H1 (cell line): Measurements from ENCODE around the gene UNC50. TPM values are rescaled to one million over a fixed set of nuclear protein-coding genes. Genes with fewer than 3 reads are reported as not detected.

Experiments
- CBX8 ChIP-seq: fragments of 300-800, 300-1000 bp; sonication (generic); IDR thresholded peaks from 2 replicates; pipeline ENCODE4 v1.7.1; 2016; ENCODE audit warnings: low read depth, low read length, borderline replicate concordance
- CHD7 ChIP-seq: fragments of 300-600 bp; sonication (generic); IDR thresholded peaks from 2 replicates; pipeline ENCODE4 v1.7.1; 2012; ENCODE audit warnings: low read length, moderate library complexity, mild to moderate bottlenecking, inconsistent platforms; ENCODE audit not compliant: insufficient replicate concordance
- HDAC2 ChIP-seq, 2 experiments: fragments of 300-600 bp in 1 of 2; sonication (generic) in 1 of 2; IDR thresholded peaks; 2 replicates each; pipeline ENCODE4 v1.6.1; 2011 to 2012; ENCODE audit warnings: low read depth in 2 of 2, low read length in 2 of 2, mild to moderate bottlenecking in 2 of 2, moderate library complexity in 2 of 2, borderline replicate concordance in 1 of 2, inconsistent platforms in 1 of 2
- JUND ChIP-seq: IDR thresholded peaks from 2 replicates; pipeline ENCODE4 v1.6.1; 2011; ENCODE audit warnings: mild to moderate bottlenecking, improper control_type of control experiment, low read length
- MAFK ChIP-seq: IDR thresholded peaks from 2 replicates; pipeline ENCODE4 v1.6.1; 2012; ENCODE audit warnings: low read depth, mild to moderate bottlenecking, improper control_type of control experiment, low read length
- MAX ChIP-seq: IDR thresholded peaks from 2 replicates; pipeline ENCODE4 v1.6.1; 2012; ENCODE audit warnings: inconsistent platforms
- PHF8 ChIP-seq: fragments of 200-600 bp; sonication (generic); conservative IDR thresholded peaks from 2 replicates; pipeline ENCODE4 v1.7.1; 2012; ENCODE audit warnings: low read depth, mild to moderate bottlenecking, inconsistent platforms, low read length, moderate library complexity
- POLR2AphosphoS5 ChIP-seq: IDR thresholded peaks from 2 replicates; pipeline ENCODE4 v1.6.1; 2011; ENCODE audit warnings: low read depth, low read length
- SIX5 ChIP-seq: IDR thresholded peaks from 2 replicates; pipeline ENCODE4 v1.6.1; 2011; ENCODE audit warnings: mild to moderate bottlenecking, low read depth, low read length
- SP2 ChIP-seq: IDR thresholded peaks from 2 replicates; pipeline ENCODE4 v1.6.1; 2012; ENCODE audit warnings: mild to moderate bottlenecking, low read length, inconsistent platforms
- SP4 ChIP-seq: IDR thresholded peaks from 2 replicates; pipeline ENCODE4 v1.6.1; 2012; ENCODE audit warnings: low read length, inconsistent platforms
- TBP ChIP-seq: IDR thresholded peaks from 2 replicates; pipeline ENCODE4 v1.6.1; 2011; ENCODE audit warnings: low read depth, low read length, improper control_type of control experiment
- polyA plus RNA-seq, 7 experiments: library from polyadenylated mRNA; depleted of rRNA in 3 of 7; stranded (reverse) in 5 of 7; unstranded in 2 of 7; fragments of >200 nt in 5 of 7; fragments of 200-250 nt in 2 of 7; gene quantifications; 1 replicate in 5 of 7; 2 replicates in 1 of 7; 4 replicates in 1 of 7; pipeline versions ENCODE4 v1.2.1 to v1.2.3, GENCODE V29; 2011 to 2013; ENCODE audit warnings: missing spikeins in 2 of 7, mixed read lengths in 2 of 7
- total RNA-seq: library from RNA; stranded (reverse); fragmentation: NEBNext Ultra II Directional; extraction: Animal tissue kit (Norgen Biotek cat#: 25700); gene quantifications from 2 replicates; pipeline ENCODE4 v1.2.1, GENCODE V29; 2021

UNC50 gene
- total and polyA plus RNA-seq, 2 of the 8 experiments (the other 6 are each of a cell fraction or from before 2014, with no cell fraction given): 33.4 to 58.5 TPM

- TF ChIP-seq CHD7: no peak
- TF ChIP-seq HDAC2 (IDR thresholded peaks at IDR 0.05; ENCODE audit: borderline replicate concordance in 1 of 2, low read depth in 2 of 2, low read length in 2 of 2): no peak
- no peak for TF ChIP-seq CBX8
- TF ChIP-seq POLR2AphosphoS5: no peak
- no peak for TF ChIP-seq JUND
- no peak for TF ChIP-seq SP2
- TF ChIP-seq SP4: no peak
- no peak for TF ChIP-seq TBP
- no peak for TF ChIP-seq PHF8
- no peak for TF ChIP-seq MAX
- TF ChIP-seq MAFK: no peak
- TF ChIP-seq SIX5: no peak
Measured at GRCh38 chr2:98617149-98617548, 8.8 kb downstream of the UNC50 start (continued).
